ENCODE results near the gene HRH1. TPM values are rescaled to one million over a fixed set of nuclear protein-coding genes. Genes with fewer than 3 reads are reported as not detected.

Gene HRH1
- total RNA-seq, 1 experiment from 2014 or later, result 1.3 TPM

- ChIA-PET POLR2A (no interaction called here), CTCF (no interaction called here)
- intact Hi-C loops (cut with micrococcal nuclease; ENCODE audit: unreplicated experiment), result no loop called here
- Mint-ChIP-seq H3K4me1 (ENCODE audit: low read depth, unreplicated experiment) (no peaks in the 10 kb centered on the region), H3K36me3 (ENCODE audit: insufficient read depth, unreplicated experiment) (peaks cover 6% of the 10 kb centered on the region), H3K27ac (ENCODE audit: unreplicated experiment) (no peak overlapping the region), H3K27me3 (ENCODE audit: insufficient read depth, unreplicated experiment) (peaks cover 2% of the 10 kb centered on the region), H3K9me3 (ENCODE audit: unreplicated experiment) (no peaks in the 10 kb centered on the region), H3K4me3 (ENCODE audit: unreplicated experiment) (no peak overlapping the region)
- Histone ChIP-seq H3K36me3 (ENCODE audit: control insufficient read depth, insufficient read depth, low read length) (no peaks in the 10 kb centered on the region), H3K27me3 (replicated peaks; ENCODE audit: control insufficient read depth, insufficient read depth, low read length) (no peaks in the 10 kb centered on the region), H3K4me1 (no peaks in the 10 kb centered on the region), H3K4me3 (ENCODE audit: low read depth, low read length) (no peak overlapping the region), H3K9me3 (no peaks in the 10 kb centered on the region)
- no peak for DNase-seq
- no peak for TF ChIP-seq CTCF (IDR thresholded peaks at IDR 0.05; ENCODE audit: insufficient read depth in 1 of 2, low read depth in 1 of 2, low read length in 1 of 2, severe bottlenecking in 1 of 2, unreplicated experiment in 1 of 2)
- BruUV-seq (replicated peaks), result no TSS peak
These were observed 75.8 kb downstream of the HRH1 start for GRCh38 chr3:11230125-11230524.

- no peaks in the 10 kb centered on the region for H3K36me3 ChIP-seq (ENCODE audit: control insufficient read depth, insufficient read depth, low read length)
- POLR2A ChIA-PET, result no interaction called here
- intact Hi-C loops (cut with micrococcal nuclease; ENCODE audit: unreplicated experiment), result no loop called here
- peaks cover 2% of the 10 kb centered on the region for H3K27me3 Mint-ChIP-seq (ENCODE audit: insufficient read depth, unreplicated experiment)
- no peaks in the 10 kb centered on the region for H3K27me3 ChIP-seq (replicated peaks; ENCODE audit: control insufficient read depth, insufficient read depth, low read length)
- H3K36me3 Mint-ChIP-seq (ENCODE audit: insufficient read depth, unreplicated experiment), result peaks cover 3% of the 10 kb centered on the region
- no peak overlapping the region for H3K4me3 Mint-ChIP-seq (ENCODE audit: unreplicated experiment)
- no peaks in the 10 kb centered on the region for H3K4me1 Mint-ChIP-seq (ENCODE audit: low read depth, unreplicated experiment)
- DNase-seq, result no peak
- H3K9me3 Mint-ChIP-seq (ENCODE audit: unreplicated experiment), result no peaks in the 10 kb centered on the region
- BruUV-seq (replicated peaks), result no TSS peak
- TF ChIP-seq CTCF (IDR thresholded peaks at IDR 0.05; ENCODE audit: insufficient read depth in 1 of 2, low read depth in 1 of 2, low read length in 1 of 2, severe bottlenecking in 1 of 2, unreplicated experiment in 1 of 2), result no peak
- no peak overlapping the region for H3K27ac Mint-ChIP-seq (ENCODE audit: unreplicated experiment)
- H3K9me3 ChIP-seq, result no peaks in the 10 kb centered on the region
- no peaks in the 10 kb centered on the region for H3K4me1 ChIP-seq
- CTCF ChIA-PET, result no interaction called here
- no peak overlapping the region for H3K4me3 ChIP-seq (ENCODE audit: low read depth, low read length)
These were observed 76.5 kb downstream of the HRH1 start for GRCh38 chr3:11230832-11231231.

GRCh38 chr3:11235385-11235784, 81.1 kb downstream of the HRH1 start:
- BruUV-seq (replicated peaks), result no TSS peak
- no peaks in the 10 kb centered on the region for H3K36me3 ChIP-seq (ENCODE audit: control insufficient read depth, insufficient read depth, low read length)
- Mint-ChIP-seq H3K27me3 (ENCODE audit: insufficient read depth, unreplicated experiment) (peaks cover 2% of the 10 kb centered on the region), H3K36me3 (ENCODE audit: insufficient read depth, unreplicated experiment) (no peaks in the 10 kb centered on the region), H3K4me1 (ENCODE audit: low read depth, unreplicated experiment) (peaks cover under 1% of the 10 kb centered on the region), H3K27ac (ENCODE audit: unreplicated experiment) (no peak overlapping the region), H3K9me3 (ENCODE audit: unreplicated experiment) (no peaks in the 10 kb centered on the region), H3K4me3 (ENCODE audit: unreplicated experiment) (no peak overlapping the region)
- no peak overlapping the region for H3K4me3 ChIP-seq (ENCODE audit: low read depth, low read length)
- TF ChIP-seq CTCF (IDR thresholded peaks at IDR 0.05; ENCODE audit: insufficient read depth in 1 of 2, low read depth in 1 of 2, low read length in 1 of 2, severe bottlenecking in 1 of 2, unreplicated experiment in 1 of 2), result no peak
- H3K4me1 ChIP-seq, result no peaks in the 10 kb centered on the region
- ChIA-PET CTCF (interaction anchor here (2.0 kb wide), 1 partner anchor 99 kb away, joined by 18 read pairs; no protein-coding TSS in a partner anchor), POLR2A (no interaction called here)
- no peaks in the 10 kb centered on the region for H3K9me3 ChIP-seq
- no peak for DNase-seq
- intact Hi-C loops (cut with micrococcal nuclease; ENCODE audit: unreplicated experiment), result loop anchor here (5.0 kb wide), 1 partner anchor 417 kb away; no protein-coding TSS in a partner anchor
- no peaks in the 10 kb centered on the region for H3K27me3 ChIP-seq (replicated peaks; ENCODE audit: control insufficient read depth, insufficient read depth, low read length)
